ENCODE measurements around the gene OR4X1.
"Not testable (repeated sequence)": the region's sequence is repeated elsewhere in the genome, so short reads cannot be mapped to it uniquely, and the experiment has no call there.

The OR4X1 gene

GRCh38 chr11:48248902-48249301 lies 14.8 kb upstream of the OR4X1 start:
- no peak overlapping the region for H3K4me3 ChIP-seq (ENCODE audit: low read depth, low read length)
- TF ChIP-seq, protein P1, sequence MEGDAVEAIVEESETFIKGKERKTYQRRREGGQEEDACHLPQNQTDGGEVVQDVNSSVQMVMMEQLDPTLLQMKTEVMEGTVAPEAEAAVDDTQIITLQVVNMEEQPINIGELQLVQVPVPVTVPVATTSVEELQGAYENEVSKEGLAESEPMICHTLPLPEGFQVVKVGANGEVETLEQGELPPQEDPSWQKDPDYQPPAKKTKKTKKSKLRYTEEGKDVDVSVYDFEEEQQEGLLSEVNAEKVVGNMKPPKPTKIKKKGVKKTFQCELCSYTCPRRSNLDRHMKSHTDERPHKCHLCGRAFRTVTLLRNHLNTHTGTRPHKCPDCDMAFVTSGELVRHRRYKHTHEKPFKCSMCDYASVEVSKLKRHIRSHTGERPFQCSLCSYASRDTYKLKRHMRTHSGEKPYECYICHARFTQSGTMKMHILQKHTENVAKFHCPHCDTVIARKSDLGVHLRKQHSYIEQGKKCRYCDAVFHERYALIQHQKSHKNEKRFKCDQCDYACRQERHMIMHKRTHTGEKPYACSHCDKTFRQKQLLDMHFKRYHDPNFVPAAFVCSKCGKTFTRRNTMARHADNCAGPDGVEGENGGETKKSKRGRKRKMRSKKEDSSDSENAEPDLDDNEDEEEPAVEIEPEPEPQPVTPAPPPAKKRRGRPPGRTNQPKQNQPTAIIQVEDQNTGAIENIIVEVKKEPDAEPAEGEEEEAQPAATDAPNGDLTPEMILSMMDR (IDR thresholded peaks at IDR 0.05; ENCODE audit: low read depth, low read length): no peak

- TF ChIP-seq, protein P1 (IDR thresholded peaks at IDR 0.05; ENCODE audit: low read depth, low read length): no peak
These were observed 2.1 kb upstream of the OR4X1 start for GRCh38 chr11:48261600-48261999.

DNA sequence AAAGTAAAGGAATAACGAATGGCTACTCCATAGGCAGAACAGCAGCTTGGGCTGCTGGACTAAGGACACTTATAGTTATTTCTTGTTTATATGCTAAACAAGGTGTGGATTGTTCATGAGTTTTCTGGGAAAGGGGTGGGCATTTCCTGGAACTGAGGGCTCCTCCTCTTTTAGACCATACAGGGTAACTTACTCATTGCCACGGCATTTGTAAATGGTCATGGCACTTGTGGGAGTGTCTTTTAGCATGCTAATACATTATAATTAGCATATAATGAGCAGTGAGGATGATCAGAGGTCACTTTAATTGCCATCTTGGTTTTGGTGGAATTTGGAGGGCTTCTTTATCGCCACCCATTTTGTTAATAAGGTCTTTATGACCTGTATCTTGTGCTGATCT lies 7.0 kb downstream of the OR4X1 start:
- H3K4me3 ChIP-seq (ENCODE audit: low read depth, low read length): no peak overlapping the region
- TF ChIP-seq, protein P1 (IDR thresholded peaks at IDR 0.05; ENCODE audit: low read depth, low read length): no peak

More at GRCh38 chr11:48261600-48261999, 2.1 kb upstream of the OR4X1 start:
- no peak overlapping the region for H3K4me3 ChIP-seq (ENCODE audit: low read depth, low read length)

DNA sequence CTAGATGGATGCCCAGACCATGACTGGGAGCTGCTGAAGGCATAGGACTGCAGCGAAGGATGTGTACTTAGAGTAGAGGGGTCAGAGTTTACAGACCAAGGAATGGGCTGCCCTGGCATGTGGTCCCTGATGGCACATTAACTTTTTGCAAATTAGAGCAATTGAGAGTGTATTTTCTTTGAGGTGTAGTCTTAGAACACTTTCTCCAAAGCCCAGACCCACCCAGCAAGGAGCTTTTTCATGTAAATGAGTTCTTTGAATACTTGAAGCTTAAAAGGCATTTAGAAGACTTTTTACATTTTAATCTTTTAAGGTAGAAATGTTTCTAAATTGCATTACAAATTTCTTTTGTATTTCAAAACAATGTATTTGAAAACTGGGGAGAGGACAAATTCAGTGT lies 8.9 kb downstream of the OR4X1 start:
- TF ChIP-seq, protein P1 (IDR thresholded peaks at IDR 0.05; ENCODE audit: low read depth, low read length): no peak
- H3K4me3 ChIP-seq (ENCODE audit: low read depth, low read length): no peak overlapping the region

- no peak within 1 kb of the TSS for H3K4me3 ChIP-seq (ENCODE audit: low read depth, low read length)
These were observed 42.3 kb downstream of the OR4X1 start, which contains the start of gene OR4S1 for GRCh38 chr11:48305923-48306322. OR4S1 (plus strand) TSS chr11:48306223; CDS start chr11:48306223, 0 bp downstream.

DNA sequence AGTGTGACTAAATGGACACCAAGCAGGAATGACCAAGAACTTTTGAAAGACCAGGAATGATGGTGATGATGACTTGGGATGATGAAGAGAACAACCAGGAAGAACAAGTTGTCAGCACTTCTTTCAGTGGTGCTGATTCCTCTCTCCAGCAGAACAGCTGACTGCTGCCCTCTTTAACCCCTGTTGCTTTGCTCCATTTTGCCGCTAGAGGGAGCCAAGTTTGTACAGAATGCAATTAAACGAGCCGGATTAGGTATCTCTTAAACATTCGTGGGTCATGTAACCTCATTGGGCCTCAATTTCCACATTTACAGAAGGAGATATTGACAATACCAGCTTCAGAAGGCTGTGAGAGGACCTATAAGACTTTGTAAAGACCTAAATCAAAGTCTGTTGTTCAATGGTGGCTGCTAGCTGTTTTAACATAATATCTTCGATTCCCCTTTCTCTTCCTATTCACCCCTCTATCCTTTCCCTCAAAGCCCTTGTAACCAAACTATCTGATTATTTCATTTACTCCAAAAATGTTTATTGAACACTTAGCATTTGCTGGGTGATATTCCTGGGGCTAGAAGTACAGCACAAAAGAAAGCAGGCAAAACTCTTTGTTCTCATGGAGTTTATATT lies 44.2 kb downstream of the OR4X1 start:
- no peak overlapping the region for H3K4me3 ChIP-seq (ENCODE audit: low read depth, low read length)
- TF ChIP-seq, protein P1 (IDR thresholded peaks at IDR 0.05; ENCODE audit: low read depth, low read length): peak; percentile 86

More at GRCh38 chr11:48305923-48306322, 42.3 kb downstream of the OR4X1 start, which contains the start of gene OR4S1:
- TF ChIP-seq, protein P1 (IDR thresholded peaks at IDR 0.05; ENCODE audit: low read depth, low read length): no peak

GRCh38 chr11:48313590-48313989 lies 49.9 kb downstream of the OR4X1 start:
- not testable (repeated sequence) for H3K4me3 ChIP-seq (ENCODE audit: low read depth, low read length)

All from WI38 (cell line).